Activated gamma-delta T cell (primary cell): Measurements from ENCODE around the gene NDST1.
"Not testable (repeated sequence)": the region's sequence is repeated elsewhere in the genome, so short reads cannot be mapped to it uniquely, and the experiment has no call there.

Source experiments
- DNase-seq: peaks from one replicate; lab custom pipeline; 2025; lab: John Stamatoyannopoulos, UW

NDST1 gene

DNA sequence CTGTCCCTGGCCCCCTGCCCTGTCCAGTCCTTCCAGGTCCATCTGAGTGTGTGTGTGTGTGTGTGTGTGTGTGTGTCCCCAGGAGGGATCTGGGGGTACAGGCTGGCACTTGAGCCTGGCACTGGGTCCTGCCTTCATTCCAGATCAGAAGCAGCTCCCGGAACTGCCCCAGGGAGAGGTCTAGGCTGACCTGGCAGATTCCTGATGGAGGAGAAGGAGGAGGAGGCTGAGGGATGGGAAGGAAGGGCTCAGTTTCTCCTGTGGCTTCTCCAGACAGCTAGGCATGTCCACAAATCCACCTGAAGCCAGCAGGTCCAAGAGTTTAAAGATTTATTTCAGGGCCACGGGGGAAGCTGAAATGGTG, 328 bp downstream of the NDST1 start:
- DNase-seq = no peak

DNA sequence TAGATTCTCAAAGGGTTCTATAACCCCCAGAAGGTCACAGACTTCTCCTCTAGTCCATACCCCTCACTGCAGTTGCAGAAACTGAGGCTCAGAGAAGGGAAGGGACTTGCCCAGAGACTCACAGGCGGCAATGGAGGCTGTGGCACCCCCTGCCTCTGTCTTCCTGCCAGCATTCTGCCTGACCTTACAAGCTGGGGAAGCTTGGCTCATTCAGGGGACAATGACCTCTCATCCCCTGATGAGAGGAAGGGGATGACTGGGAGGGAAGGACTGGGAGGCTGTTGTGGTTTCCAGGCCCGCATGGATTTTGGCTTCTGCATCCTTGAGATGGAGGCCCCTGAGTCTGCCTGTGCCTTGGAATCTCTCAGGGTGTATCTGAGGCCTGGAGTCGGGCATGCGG, 897 bp downstream of the NDST1 start:
- DNase-seq = no peak

DNA sequence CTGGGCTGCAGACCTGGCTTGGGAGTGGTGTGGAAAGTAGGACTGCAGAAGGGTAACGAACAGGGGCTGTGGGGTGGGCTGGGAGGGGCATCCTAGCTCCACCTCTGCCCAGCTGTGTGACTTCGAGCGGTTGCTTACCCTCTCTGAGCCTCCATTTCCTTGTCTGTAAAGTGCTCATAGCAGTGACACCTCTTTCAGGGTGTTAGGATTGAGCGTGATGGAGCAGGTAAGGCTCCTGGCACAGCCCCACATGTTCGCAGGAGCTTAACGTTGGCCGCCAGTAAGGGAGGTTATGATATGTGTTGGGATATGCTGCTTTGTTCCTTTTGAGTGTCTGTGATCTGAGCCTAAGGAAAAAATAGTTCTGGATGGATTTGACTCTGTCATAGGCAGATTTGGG, 2.1 kb downstream of the NDST1 start:
- DNase-seq = no peak

DNA sequence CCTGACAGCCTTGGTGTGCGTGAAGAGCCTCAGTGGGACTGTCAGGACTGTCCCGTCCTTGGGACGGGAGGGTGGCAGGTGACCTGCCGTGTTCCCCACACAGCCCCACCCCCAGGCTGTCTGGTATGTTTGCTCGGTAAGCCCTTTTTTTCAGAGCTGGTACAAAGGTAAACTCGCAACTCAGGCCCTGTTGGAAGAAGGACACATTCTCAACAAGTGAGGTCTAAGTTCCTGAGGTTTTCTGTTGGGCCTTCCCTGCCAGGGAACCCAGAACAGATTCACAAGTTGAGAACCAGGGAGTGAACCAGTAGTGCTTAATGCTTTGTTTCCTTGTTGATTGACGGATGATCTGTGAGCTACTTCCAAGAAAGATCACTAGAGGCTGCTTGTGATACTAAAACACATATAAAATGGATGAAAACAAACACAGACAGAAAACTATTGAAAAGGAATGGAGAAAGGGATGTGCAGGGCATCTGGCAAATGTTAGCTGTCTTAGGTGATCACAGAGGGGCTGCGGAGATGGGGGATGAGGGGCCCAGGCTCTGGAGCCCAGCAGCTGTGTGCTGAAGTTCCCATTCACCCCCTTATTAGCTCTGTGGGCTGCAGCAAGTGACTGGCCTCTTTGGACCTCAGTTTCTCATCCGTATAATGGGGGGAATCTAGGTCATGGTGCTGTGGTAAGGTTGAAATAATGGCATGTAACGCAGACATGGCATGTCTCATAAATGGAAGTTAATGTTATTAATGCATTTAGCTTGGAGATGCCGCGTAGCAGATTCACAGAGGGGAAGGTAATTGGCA, 2.7 kb downstream of the NDST1 start:
- DNase-seq = no peak

DNA sequence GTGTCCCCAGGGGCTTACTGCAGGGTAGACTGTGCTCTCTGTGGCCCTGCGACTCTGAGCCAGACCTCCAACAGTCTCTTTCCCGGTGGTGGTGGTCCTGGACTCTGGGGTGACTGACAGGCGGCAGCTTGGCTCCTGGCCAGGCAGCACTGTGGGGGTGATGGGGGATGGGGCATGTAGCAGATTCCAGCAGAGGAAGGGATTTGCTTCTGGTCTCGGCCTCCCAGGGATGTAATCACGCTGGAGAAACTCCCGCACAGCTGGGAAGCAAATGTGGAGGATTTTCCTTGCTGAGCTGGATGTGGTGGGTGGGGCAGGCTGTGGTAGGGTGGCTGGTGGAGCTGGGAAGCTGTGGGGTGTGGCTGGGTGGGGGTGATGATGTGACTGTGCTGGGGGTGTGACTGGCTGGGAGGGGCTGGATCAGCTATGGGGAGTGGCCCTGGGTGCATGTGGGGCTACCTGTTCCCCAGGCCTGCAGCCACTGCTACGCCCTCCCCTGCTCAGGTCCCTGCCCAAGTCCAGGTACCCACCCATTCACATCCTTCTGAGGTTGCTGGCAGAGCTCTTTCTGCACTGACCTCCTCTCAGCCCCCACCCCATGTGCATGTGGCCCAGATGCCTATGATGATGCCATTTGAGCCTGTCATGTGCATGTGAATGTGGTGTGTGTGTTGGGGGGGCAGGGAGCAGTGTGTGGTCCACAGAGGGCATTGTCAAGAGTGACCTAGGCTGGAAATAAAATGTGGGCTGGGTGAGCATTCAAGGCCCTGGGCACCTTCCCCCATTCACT, 3.8 kb downstream of the NDST1 start:
- DNase-seq = no peak

DNA sequence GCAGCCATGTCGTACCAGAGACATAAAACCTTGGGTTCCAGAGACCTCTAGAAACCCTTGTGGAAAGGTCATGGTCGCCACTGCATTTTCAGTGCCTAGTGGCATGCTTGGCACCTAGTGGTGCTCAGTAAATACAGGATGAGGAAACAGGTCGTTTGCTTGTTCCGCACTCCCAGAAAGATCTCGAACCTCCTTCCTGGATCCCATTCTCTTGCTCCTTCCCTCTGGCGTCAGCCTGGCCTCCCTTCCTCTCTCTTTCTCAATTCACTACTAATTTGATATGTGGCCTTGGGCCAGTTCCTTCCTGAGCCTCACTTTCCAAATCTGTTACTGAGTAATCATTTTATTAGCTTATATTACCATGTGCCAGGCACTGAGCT, 4.4 kb downstream of the NDST1 start:
- DNase-seq = no peak

DNA sequence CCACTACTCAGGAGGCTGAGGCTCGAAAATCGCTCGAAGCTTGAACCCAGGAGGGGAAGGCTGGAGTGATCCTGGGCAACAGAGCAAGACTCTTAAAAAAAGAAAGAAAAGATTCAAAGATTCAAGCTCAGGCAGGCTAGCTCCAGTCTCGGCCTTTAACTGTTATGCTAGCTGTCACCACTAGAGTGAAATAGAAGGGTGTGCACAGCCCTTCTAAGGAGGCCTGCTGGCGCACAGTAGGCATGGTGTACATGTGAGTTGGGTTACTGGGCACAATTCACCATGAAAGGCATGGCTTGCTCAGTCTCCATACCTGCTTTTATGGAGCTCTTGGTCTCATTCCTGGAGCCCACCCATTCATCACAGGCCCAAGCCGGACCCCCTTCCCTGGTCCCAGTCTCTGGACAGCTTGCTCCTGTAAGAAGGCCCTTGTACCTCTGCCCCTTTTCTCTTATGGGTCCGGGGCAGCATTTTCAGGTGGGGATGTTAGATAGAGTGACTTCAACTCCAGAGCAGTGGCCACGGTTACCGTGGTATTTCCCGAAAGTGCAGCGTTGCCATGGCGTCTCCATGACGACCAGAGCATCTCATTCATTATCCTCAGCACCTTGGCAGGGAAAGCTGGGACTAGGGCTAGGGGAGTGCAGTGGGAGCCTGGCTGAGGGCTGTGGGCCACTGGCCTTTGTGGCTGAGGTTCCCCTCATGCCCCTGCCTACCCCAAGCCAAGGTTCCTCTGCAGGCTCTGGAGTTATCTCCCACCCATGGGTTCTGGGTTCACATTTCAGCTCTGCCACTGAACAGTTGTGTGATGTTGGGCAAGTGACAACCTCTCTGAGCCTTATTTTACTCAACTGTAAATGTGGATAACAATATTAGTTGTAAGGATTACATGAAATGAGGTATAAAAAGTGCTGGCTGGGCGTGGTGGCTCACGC, 5.7 kb downstream of the NDST1 start:
- DNase-seq = no peak

DNA sequence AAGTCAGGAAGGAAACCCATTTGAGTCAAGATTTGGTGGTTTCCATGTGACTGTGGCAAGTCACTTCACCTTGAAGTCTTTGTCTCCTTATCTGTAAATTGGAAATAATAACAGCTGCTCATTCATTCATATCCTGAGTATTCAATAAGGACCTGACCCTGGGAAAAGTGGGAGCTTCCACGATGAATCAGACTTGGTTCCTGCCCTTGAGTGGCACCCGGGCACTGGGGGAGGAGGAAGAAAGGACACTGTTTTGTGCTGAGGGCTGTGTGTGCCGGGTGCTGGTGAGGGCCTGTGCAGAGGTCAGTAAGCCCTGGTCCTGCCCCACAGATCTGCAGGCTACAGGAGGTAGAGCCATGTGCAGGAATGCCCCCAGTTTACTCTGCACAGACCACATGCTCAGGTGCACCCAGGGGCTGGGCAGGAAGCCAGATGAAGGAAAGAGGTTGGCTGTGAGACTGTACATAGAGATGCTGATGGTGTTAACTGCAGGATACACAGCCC, 6.8 kb downstream of the NDST1 start:
- DNase-seq = no peak

DNA sequence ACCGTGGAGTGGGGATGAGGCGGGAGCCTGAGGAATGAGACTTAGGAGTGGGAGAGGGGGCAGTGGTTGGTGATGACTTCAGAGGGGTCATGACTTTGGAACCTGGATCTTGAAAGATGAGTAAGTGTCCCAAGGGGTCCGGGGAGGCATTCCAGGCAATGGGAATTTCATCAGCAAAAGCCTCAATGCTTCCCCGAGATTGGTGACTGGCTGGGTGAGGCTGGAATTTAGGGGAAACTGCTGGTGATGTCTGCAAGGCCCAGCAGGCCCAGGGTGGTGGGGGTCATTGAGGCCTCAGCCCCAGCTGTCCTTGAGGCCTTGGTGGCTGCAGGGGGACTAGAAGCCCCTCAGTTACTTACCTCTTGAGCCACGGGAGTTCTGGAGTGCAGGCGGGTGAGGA, 7.5 kb downstream of the NDST1 start:
- DNase-seq = no peak

DNA sequence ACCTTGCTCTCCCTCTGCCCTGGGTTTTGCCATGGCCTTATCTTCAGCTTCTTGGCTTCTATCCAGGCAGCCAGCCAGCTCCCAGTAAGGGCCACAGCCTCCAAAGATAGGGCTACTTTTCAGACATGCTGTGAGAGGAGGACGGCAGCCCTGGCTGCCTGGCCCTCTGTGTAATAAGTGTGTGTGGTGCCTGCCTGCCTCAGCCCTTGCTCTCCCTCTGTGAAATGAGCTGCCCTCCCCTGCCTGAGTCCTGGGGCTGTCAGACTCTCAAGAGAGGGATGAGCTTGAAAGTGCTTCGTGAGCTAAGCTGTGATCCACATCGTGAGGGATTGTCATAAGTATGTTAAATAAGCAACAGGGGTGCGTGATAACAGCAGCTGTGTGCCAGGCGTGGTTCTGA, 8.1 kb downstream of the NDST1 start:
- DNase-seq = no peak

DNA sequence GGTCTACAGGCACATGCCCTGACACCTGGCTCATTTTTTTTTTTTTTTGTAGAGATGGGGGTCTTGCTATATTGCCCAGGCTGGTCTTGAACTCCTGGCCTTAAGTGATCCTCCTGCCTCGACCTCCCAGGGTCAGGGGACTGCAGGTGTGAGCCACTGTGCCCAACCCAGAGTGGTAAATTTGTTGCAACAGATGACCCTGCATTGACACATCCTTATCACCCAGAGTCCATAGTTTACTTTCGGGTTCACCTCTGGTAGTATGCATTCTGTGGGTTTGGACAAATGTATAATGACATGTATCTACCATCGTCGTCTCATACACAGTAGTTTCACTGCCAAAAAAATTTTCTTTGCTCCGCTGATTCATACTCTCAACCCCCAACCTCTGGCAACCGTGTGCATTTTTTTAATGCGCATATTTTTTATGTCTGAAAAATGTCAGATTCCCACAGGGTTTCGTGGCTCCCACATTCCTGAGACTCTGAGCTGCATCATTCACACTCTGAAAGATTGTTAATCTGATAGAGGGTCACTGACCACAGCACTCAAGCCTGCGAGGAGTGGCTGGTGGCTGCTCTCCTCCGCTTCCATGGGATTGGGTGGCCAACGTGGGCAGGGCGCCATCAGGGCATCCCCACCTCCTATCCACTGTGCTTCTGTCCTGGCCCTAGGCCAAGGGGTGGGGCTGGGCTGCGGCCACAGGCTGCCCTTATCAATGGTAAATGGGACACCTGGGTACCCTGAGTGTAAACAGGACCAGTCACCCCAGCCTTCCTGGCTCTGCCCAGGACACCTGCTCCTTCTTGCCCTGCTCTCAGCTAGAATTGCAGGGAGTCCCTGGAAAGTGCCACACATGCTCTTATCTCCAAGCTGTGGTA, 9.6 kb downstream of the NDST1 start:
- DNase-seq = no peak

DNA sequence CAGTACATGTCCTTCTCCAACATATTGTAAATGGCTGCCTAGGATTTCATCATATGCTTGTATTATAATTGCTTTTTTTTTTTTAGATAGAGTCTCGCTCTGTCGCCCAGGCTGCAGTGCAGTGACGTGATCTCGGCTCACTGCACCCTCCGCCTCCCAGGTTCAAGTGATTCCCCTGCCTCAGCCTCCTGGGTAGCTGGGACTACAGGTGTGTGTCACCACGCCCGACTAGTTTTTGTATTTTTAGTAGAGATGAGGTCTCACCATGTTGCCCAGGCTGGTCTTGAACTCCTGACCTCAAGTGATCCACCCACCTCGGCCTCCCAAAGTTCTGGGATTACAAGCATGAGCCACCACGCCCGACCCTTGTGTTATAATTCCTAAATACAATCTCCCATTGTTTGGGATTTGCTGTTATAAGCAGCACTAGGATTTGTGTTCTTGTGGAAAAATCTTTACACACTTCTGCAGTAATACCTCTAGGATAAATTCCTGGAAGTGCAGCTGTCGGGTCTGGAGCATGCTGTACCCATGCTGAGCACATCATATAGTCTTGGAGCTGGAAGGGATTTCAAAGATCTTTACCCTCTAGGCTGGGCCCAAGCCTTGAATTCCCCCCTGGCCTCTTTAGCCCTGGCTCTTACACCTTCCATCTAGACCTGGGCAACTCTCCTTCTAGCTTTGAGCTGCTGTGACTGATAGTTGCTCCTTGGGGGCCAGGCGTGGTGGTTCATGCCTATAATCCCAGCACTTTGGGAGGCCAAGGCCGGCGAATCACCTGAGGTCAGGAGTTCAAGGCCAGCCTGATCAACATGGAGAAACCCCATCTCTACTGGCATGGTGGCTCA, 11.0 kb downstream of the NDST1 start:
- DNase-seq = not testable (repeated sequence)

DNA sequence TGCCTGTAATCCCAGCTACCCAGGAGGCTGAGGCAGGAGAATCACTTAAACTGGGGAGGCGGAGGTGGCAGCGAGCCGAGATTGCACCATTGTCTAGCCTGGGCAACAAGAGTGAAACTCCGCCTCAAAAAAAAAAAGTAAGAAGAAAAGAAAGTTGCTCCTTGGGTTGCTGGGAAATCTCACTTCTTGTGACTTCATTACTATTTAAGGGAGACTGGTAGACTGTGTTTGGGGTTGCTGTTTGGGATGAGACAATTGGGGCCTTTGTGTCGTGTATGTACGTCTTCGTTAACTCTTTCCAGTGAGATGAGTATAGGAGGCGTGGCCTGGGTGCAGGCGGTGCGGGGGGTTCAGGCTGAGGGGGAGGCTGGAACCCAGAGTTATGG, 11.6 kb downstream of the NDST1 start:
- no peak for DNase-seq

DNA sequence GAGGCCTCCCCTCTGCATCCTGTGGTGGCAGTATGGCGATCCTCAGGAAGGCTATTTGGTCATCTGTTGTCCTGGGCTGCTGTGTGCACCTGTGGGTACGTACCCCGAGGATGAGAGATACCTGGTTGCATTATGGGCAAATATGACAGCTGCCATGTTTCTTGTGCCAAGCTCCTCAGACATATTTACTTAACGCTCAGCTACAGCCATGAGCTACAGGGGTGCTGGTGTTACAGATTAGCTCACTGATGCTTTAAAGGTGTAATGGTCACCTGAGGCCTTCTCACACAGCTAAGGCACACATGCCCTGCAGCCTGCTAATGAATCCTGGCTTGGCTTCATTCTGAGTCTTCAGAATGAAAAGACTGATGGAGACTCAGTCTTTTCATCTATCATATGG, 12.0 kb downstream of the NDST1 start:
- no peak for DNase-seq

DNA sequence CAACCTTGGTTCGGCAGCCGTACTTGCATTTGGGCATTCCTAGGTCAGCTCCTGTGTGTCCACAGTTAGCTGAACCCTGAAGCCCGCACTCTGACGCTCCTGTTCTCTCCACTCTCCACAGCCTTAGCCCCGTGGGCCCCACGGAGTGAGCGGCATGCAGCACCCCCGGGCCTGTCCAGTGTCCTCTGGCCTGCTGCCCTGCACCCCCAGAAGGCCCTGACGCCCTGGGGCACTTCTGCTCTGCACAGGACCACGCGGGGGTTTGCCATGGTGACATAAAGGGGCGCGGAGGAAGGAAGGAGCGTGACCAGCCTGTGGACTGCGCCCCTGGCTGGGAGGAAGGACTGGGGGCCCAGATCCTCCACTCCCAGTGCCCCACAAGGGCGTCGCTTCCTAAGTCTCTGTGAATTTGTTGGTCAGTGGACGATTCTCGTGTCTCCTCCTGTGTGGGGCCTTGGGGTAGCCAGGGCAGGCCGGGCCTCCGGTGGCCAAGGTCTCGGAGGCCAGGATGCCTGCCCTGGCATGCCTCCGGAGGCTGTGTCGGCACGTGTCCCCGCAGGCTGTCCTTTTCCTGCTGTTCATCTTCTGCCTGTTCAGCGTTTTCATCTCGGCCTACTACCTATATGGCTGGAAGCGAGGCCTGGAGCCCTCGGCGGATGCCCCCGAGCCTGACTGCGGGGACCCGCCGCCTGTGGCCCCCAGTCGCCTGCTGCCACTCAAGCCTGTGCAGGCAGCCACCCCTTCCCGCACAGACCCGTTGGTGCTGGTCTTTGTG, 13.0 kb downstream of the NDST1 start:
- no peak for DNase-seq

DNA sequence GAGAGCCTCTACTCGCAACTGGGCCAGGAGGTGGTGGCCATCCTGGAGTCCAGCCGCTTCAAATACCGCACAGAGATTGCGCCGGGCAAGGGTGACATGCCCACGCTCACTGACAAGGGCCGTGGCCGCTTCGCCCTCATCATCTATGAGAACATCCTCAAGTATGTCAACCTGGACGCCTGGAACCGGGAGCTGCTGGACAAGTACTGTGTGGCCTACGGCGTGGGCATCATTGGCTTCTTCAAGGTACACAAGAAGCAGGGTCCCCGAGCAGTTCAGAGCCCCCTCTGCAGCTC, 13.5 kb downstream of the NDST1 start:
- DNase-seq = no peak

DNA sequence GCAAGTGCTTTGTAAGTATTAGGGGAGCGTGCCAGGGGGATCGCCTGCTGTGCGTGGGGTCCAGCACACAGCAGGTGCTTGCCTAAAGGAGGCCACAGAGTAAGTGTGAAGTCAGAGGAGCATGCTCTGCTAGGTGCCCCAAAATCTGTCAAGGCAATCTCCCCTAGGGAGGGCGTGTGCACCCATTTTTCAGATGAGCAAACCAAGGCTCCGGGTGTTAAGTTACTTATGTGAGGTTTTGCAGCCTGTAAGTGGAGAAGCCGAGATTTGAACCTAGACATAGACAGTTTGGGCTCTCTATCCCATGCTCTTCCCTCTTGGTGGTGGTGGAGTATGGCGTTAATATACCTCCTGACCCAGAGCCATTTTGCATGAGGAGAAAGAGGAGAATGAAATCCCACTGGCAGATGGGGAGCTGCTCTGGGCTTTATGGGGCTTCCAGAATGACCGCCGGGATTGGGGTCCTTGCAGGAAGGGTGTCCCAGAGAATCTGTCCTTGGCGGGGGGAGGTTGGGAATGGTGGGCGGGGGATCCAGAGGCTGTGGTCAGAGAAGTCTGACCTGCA, 14.1 kb downstream of the NDST1 start:
- no peak for DNase-seq

DNA sequence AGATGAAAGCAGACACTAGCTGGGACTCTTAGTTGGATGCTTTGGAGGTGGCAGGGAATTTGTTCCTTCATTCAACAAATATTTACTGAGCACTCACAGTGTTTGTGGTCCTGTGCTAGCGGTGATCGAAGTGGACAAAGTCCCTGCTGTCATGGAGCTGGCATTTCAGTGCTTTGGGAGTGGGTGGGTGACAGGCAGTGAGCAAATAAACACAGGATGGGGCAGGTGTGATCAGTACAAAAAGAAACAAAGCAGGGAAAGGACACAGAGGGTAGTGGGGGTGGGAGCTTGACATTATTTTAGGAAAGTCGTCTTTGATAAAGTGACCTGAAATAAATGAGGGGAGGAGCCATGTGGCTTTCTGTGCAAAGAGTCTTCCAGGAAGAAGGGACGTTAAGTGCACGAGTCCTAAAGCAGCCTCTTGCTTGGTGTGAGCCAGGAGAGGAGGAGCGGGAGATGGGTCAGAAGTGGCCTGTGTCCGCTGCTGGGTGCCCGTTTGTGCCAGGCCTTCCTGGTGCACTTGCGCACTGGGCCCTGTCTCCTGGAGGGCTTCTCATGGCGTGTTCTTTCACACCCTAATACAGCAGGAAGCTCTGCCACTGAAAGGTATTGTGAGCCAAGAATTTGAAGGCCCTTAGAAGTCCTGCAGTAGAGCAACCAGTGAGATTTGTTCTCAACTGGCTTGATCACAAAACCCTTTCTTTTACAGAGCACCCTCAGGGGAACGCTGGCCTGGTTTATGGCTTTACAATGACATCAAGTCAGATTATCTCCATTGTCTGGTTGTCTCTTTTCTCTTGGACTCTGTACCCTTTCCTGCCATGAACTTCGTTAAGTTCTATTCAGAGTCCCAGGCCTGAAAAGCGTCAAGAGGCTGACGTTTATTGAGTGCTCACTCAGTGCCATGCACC, 14.8 kb downstream of the NDST1 start:
- DNase-seq = no peak
